ENCODE results near the gene RHOBTB3.

The RHOBTB3 gene

DNA sequence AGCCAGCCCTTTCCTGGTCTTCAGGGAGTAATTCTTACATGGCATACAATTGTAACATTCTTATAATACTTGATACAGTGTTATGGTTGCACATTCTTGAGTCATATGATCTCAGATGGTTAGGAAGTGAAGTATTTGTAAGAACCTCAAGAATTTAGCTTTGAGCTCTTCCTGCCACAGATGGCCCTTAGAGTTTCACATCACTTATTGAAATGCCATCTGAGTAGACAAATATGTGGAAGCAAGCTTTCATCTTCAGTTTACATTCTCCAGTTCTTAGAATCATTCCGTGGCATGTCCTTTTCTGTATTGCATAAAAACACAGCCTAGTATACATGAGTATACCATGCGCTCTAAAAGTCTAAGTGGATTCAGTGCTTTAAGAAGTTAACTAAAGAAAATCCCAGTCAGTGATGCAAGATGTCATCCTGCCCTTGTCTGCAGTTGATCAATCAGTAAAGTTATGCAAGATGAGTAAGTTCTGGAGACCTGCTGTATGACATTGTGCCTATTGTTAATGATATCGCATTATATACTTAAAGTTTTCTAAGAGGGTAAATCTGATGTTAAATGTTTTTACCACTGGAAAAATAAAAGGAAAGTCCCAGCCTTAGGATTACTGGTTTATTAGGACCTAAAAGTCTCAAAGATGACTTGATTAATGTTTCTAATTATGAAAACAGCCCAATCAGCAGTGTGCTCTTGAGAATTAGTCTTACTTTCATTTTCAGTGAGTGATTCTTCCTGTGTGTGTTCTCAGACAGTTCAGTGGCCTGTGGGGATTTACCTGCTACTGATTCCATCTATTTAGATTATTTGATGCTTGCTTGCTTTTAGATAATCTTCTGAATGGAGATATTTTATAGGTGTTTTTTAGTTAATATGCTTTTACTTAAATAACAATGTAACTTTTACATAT lies 29.4 kb downstream of the RHOBTB3 start:
- no peak for DNase-seq (ENCODE audit: insufficient read length, low spot score)
- no peak for FAIRE-seq
- TF ChIP-seq, protein P1, sequence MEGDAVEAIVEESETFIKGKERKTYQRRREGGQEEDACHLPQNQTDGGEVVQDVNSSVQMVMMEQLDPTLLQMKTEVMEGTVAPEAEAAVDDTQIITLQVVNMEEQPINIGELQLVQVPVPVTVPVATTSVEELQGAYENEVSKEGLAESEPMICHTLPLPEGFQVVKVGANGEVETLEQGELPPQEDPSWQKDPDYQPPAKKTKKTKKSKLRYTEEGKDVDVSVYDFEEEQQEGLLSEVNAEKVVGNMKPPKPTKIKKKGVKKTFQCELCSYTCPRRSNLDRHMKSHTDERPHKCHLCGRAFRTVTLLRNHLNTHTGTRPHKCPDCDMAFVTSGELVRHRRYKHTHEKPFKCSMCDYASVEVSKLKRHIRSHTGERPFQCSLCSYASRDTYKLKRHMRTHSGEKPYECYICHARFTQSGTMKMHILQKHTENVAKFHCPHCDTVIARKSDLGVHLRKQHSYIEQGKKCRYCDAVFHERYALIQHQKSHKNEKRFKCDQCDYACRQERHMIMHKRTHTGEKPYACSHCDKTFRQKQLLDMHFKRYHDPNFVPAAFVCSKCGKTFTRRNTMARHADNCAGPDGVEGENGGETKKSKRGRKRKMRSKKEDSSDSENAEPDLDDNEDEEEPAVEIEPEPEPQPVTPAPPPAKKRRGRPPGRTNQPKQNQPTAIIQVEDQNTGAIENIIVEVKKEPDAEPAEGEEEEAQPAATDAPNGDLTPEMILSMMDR (IDR thresholded peaks at IDR 0.05; ENCODE audit: insufficient read depth, missing control alignments), result no peak

DNA sequence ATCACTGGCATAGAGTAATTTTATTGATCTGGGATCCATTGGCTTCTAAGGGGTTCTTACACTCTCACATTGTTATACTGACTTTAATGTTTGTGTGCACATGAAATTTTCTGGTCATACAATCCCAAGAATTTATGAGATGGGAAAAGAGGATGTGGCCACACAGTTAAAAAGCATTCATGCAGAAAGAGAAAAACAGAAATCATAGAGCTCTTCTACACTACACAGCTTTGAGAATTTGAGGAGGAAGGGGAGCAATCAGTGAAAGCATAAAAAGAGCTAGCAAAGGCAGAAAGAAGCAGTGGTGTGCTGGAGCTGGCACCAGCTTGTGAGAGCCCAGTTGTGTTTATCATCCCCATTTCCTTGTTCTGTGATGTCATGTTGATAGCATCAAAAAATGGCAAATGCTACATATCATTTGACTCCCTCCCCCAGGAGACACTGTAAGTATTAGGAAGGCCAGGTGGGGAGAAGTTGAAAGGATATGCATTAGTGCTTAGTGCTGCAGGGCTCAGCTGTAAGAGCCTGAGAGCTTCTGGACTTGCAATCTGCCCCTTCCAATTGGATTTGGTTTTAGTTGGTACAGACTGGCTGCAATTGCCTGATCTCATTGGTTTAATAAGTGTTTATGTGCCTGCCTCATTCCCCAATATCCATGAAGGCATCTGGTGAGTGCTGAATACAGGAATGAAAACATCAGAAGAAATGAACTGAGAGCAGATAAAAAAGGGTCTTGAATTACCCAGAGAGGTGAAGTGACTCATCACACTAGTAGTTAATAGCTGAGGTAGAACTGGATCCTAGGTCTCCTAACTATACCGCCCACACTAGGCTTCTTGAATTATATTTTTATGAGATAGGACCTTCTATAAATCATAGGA lies 30.9 kb downstream of the RHOBTB3 start:
- DNase-seq (ENCODE audit: insufficient read length, low spot score) (no peak), FAIRE-seq (no peak)
- TF ChIP-seq, protein P1 (IDR thresholded peaks at IDR 0.05; ENCODE audit: insufficient read depth, missing control alignments), result no peak

DNA sequence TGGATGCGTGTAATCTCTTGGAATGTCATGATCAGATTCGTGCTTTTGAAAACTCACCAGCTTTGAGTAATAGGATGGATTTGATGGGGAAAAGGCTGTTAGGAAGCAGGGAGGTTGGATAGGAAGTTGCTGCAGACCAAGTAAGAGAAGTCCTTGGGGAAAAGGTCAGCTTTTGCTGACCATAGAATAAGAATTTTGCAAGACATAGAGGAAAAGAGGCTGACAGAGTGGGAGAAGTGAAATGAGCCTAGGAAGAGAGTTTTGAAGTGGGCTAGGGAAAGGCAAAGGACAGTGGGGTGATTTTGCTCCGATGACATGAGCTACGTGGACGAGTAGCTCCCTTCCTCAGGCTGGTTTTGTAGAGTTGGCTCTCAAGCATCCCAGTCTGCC lies 31.5 kb downstream of the RHOBTB3 start:
- DNase-seq (ENCODE audit: insufficient read length, low spot score) (no peak), FAIRE-seq (no peak)
- TF ChIP-seq, protein P1 (IDR thresholded peaks at IDR 0.05; ENCODE audit: insufficient read depth, missing control alignments), result no peak

DNA sequence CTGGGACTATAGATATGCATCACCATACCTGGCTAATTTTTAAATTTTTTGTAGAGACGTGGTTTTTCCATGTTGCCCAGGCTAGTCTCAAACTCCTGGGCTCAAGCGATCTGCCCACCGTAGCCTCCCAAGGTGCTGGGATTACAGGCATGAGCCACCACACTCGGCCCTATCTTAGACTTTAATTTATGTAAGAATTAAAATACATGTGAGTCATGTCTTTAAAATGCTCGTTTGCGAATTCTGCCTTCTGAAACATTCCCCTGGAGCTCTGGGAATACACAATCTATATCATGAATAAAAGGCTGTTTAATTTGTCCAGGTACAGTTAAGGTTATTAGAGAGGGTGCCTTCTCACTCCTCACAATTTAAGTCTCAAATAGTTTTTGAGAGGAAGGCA lies 32.8 kb downstream of the RHOBTB3 start:
- DNase-seq (ENCODE audit: insufficient read length, low spot score) (no peak), FAIRE-seq (no peak)
- TF ChIP-seq, protein P1 (IDR thresholded peaks at IDR 0.05; ENCODE audit: insufficient read depth, missing control alignments), result no peak

DNA sequence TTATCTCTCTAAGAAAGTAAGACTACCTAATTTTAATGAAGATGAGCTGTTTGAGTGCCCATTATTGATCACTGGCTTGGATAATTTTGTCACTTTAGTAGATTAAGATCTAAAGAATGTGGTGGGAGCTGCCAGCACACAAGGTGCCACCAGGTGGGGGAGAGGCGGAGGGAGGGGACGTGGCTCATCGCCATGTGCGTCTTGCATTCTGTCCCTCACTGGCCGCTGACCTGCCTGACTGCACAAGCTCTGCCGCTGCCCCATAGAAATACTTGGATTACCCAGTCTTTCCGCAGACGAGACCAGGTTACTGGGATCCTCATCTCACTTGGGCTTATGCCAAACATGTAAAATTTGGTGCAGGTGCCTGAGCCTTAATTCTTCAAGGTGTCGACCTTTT lies 37.6 kb downstream of the RHOBTB3 start:
- TF ChIP-seq, protein P1 (IDR thresholded peaks at IDR 0.05; ENCODE audit: insufficient read depth, missing control alignments), result no peak
- DNase-seq (ENCODE audit: insufficient read length, low spot score), result no peak
- no peak for FAIRE-seq

DNA sequence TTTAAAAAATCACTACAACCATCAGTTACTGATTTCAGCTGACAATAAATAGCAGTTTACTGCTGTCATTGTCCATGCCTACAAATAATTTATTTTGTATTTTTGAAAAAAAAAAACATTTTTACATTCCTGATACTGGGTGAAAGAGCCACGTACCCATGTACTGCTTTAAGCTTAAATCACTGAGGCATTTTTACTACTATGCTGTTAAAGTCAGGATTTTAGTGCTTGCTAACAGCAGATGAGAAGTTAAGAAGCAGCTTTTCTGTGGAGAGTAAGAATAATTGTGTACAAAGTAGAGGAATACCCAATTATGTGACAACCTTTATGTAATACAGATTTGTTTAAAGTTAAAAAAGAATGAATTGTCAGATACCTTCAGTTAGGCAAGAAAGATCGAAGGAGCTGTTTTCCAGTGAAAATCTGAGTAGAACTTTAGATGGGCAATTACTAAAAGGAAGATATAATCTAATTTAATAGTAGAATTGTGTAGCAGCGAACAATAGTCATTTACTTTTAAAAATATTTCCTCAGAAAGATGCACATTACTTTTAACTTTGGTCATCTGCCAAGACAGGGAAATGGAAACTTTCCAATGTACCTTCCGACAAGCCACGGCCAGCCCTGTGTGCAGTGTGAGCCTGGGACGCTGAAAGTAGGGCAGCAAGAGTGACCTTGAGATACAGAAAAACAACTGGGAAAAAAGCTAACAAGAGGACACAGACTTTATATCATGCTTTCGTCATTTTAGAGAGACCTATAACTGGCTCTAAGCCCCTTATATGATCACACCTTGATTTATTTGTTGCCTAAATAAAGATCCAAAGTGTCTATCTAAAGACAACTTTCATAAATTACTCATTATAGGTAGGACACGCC lies 39.9 kb downstream of the RHOBTB3 start:
- TF ChIP-seq, protein P1 (IDR thresholded peaks at IDR 0.05; ENCODE audit: insufficient read depth, missing control alignments), result no peak
- no peak for DNase-seq (ENCODE audit: insufficient read length, low spot score)
- no peak for FAIRE-seq

All from D721Med (cell line).